GM23248 (cell line): ENCODE results near the gene LUZP1. TPM values are rescaled to one million over a fixed set of nuclear protein-coding genes. Genes with fewer than 3 reads are reported as not detected.

Source experiments
- DNase-seq: peaks from one replicate; pipeline ENCODE4 v3.0.0-alpha.2; 2015
- H2AFZ ChIP-seq: fragments of 200-600 bp; sonication (generic); 2 replicates; pipeline ENCODE4 v1.6.1; 2016; ENCODE audit warnings: antibody characterized with exemption
- H3F3A ChIP-seq: fragments of 200-600 bp; sonication (generic); 2 replicates; pipeline ENCODE4 v1.6.1; 2016; ENCODE audit warnings: mild to moderate bottlenecking, antibody characterized with exemption, mixed run types; ENCODE audit not compliant: insufficient read depth
- H3K27ac ChIP-seq: fragments of 200-600 bp; sonication (generic); 2 replicates; pipeline ENCODE4 v1.5.1; 2016; ENCODE audit warnings: mild to moderate bottlenecking
- H3K27me3 ChIP-seq: fragments of 200-600 bp; sonication (generic); replicated peaks from 2 replicates; pipeline ENCODE4 v1.6.1; 2016; ENCODE audit warnings: mild to moderate bottlenecking; ENCODE audit not compliant: insufficient read depth
- H3K36me3 ChIP-seq: fragments of 200-600 bp; sonication (generic); 2 replicates; pipeline ENCODE4 v1.6.1; 2016; ENCODE audit warnings: low read depth, mild to moderate bottlenecking
- H3K4me1 ChIP-seq: fragments of 200-600 bp; sonication (generic); 2 replicates; pipeline ENCODE4 v1.6.1; 2016; ENCODE audit warnings: mild to moderate bottlenecking; ENCODE audit not compliant: insufficient read depth
- H3K4me2 ChIP-seq: fragments of 200-600 bp; sonication (generic); one replicate; pipeline ENCODE4 v1.6.1; 2016; ENCODE audit warnings: mild to moderate bottlenecking; ENCODE audit not compliant: unreplicated experiment
- H3K4me3 ChIP-seq: fragments of 200-600 bp; sonication (generic); 2 replicates; pipeline ENCODE4 v1.5.1; 2016; ENCODE audit warnings: mild to moderate bottlenecking
- H3K79me2 ChIP-seq: fragments of 200-600 bp; sonication (generic); 2 replicates; pipeline ENCODE4 v1.6.1; 2016; ENCODE audit warnings: mild to moderate bottlenecking; ENCODE audit not compliant: insufficient read depth
- H3K9ac ChIP-seq: fragments of 200-600 bp; sonication (generic); 2 replicates; pipeline ENCODE4 v1.6.1; 2016; ENCODE audit warnings: mild to moderate bottlenecking
- H3K9me2 ChIP-seq: fragments of 200-600 bp; sonication (generic); 2 replicates; pipeline ENCODE4 v1.6.1; 2016; ENCODE audit warnings: mixed run types, mild to moderate bottlenecking, moderate library complexity; ENCODE audit not compliant: insufficient read depth
- H3K9me3 ChIP-seq: fragments of 200-600 bp; sonication (generic); one replicate; pipeline ENCODE4 v1.6.1; 2017; ENCODE audit warnings: low read depth
- H4K20me1 ChIP-seq: fragments of 200-600 bp; sonication (generic); 2 replicates; pipeline ENCODE4 v1.6.0; 2016; ENCODE audit not compliant: insufficient read depth
- EZH2 ChIP-seq: fragments of 200-600 bp; sonication (generic); IDR thresholded peaks from 2 replicates; pipeline ENCODE4 v1.6.1; 2018; ENCODE audit warnings: antibody characterized with exemption, mild to moderate bottlenecking; ENCODE audit not compliant: insufficient read depth, poor library complexity, severe bottlenecking
- EZH2phosphoT487 ChIP-seq: fragments of 200-600 bp; sonication (generic); IDR thresholded peaks from 2 replicates; pipeline ENCODE4 v1.6.1; 2018; ENCODE audit warnings: antibody characterized with exemption, moderate library complexity, mild to moderate bottlenecking, low read depth; ENCODE audit not compliant: insufficient read depth
- WGBS, 2 experiments: methylation state at CpG; one replicate each; pipeline ENCODE4 v1.1.6; 2015 to 2017; ENCODE audit warnings: low lambda C conversion rate in 2 of 2, low coverage in 1 of 2; ENCODE audit errors: missing lambda C conversion rate in 2 of 2; 5-methylcytosine and 5-hydroxymethylcytosine counted together
- in situ Hi-C: fragments of 300-500 bp; cut with MboI; formaldehyde crosslinking; loops from 2 replicates; pipeline ENCODE4 v1.15.0; 2020
- polyA plus RNA-seq: library from polyadenylated mRNA; unstranded; fragments of >200 nt; fragmentation: Nextera tagmentation; extraction: Ambion mirVana; gene quantifications from 2 replicates; pipeline ENCODE4 v1.2.1, GENCODE V29; 2016
- total RNA-seq: library from RNA; depleted of rRNA; stranded (reverse); fragments of >200 nt; shearing (Covaris generic); gene quantifications from 2 replicates; pipeline ENCODE4 v1.2.3, GENCODE V29; 2014

Gene LUZP1
- total and polyA plus RNA-seq, 2 experiments from 2014 or later = 28.1 to 52.2 TPM

- H3K9ac ChIP-seq = no peak overlapping the region
- in situ Hi-C loops = no loop called here
- H3K27ac ChIP-seq = no peak overlapping the region
- H3F3A ChIP-seq = no peaks in the 10 kb centered on the region
- DNase-seq = no peak
- H2AFZ ChIP-seq = no peak overlapping the region
- H3K4me1 ChIP-seq = no peaks in the 10 kb centered on the region
- no peaks in the 10 kb centered on the region for H3K27me3 ChIP-seq
- H3K4me3 ChIP-seq = no peak overlapping the region
- no peaks in the 10 kb centered on the region for H3K9me3 ChIP-seq
- peaks cover 4% of the 10 kb centered on the region; the same call in 1 of the 2 replicates for H4K20me1 ChIP-seq
- H3K4me2 ChIP-seq = no peak overlapping the region
- H3K9me2 ChIP-seq = no peaks in the 10 kb centered on the region
- H3K36me3 ChIP-seq = 0 out of 2 replicates have a peak, but pooled peaks cover 5% of the 10 kb centered on the region
- WGBS, 2 experiments = 97 to 98% methylated on average over 3 of the region's 3 CpGs
- TF ChIP-seq EZH2phosphoT487 (no peak), EZH2 (no peak)
- peaks cover 96% of the 10 kb centered on the region for H3K79me2 ChIP-seq
Observed at GRCh38 chr1:23044035-23044434, 124.6 kb downstream of the LUZP1 start.

DNA sequence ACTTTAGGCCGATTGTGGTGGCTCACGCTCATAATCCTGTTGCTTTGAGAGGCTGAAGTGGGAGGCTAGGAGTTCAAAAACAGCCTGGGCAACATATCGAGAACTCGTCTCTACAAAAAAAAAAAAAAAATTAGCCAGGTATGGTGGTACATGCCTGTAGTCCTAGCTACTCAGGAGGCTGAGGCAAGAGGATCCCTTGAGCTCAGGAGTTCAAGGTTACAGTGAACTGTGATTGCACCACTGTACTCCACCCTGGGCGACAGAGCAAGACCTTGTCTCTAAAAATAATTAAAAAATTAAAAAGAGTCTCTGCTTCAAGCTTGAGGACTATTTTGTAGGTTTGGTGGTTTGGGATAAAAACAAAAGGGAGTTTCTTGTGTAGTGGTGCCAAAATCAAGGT, 128.1 kb downstream of the LUZP1 start:
- H3K27me3 ChIP-seq = no peaks in the 10 kb centered on the region
- H3K9ac ChIP-seq = no peak overlapping the region
- H3K79me2 ChIP-seq = peaks cover 98% of the 10 kb centered on the region
- TF ChIP-seq EZH2phosphoT487 (no peak), EZH2 (no peak)
- no peaks in the 10 kb centered on the region for H3F3A ChIP-seq
- H2AFZ ChIP-seq = no peak overlapping the region
- 95 to 96% methylated on average over 5 of the region's 5 CpGs for WGBS, 2 experiments
- no peaks in the 10 kb centered on the region for H3K9me3 ChIP-seq
- H4K20me1 ChIP-seq = peaks cover 4% of the 10 kb centered on the region; the same call in 1 of the 2 replicates
- H3K36me3 ChIP-seq = 0 out of 2 replicates have a peak, but pooled peaks cover 2% of the 10 kb centered on the region
- in situ Hi-C loops = no loop called here
- peaks cover 4% of the 10 kb centered on the region; the same call in 1 of the 2 replicates for H3K4me1 ChIP-seq
- DNase-seq = no peak
- H3K4me2 ChIP-seq = no peak overlapping the region
- H3K27ac ChIP-seq = no peak overlapping the region
- H3K4me3 ChIP-seq = no peak overlapping the region
- H3K9me2 ChIP-seq = no peaks in the 10 kb centered on the region

DNA sequence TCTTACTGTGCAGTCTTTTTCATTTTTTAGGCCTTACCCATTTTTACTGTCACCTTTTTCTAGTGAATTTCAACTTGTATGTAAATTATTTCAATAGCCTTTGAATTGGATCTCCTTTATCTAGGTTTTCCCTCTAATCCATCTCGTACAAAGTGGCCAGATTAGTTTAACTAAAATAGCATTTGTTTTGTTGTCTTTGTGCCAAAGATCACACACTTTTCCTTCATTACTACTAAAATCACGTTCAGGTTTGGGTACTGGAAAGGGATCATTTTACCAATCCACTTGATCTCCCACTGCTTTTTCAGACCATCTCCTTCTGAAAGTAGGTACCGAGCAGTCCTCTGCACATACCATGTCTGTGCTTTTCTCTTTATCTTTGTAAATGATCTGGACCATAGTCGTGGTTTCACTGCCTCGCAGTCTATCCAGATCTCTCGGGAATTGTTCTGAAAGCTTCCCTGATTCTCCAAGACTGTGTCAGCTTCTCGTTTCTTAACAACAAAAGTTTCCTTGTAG, 129.3 kb downstream of the LUZP1 start:
- H4K20me1 ChIP-seq = peaks cover 4% of the 10 kb centered on the region; the same call in 1 of the 2 replicates
- in situ Hi-C loops = no loop called here
- DNase-seq = no peak
- no peaks in the 10 kb centered on the region for H3K27me3 ChIP-seq
- H3K4me2 ChIP-seq = no peak overlapping the region
- 83 to 87% methylated on average over 7 of the region's 7 CpGs for WGBS, 2 experiments
- H3K79me2 ChIP-seq = peaks cover 98% of the 10 kb centered on the region
- H3K9me3 ChIP-seq = no peaks in the 10 kb centered on the region
- no peaks in the 10 kb centered on the region for H3K9me2 ChIP-seq
- no peaks in the 10 kb centered on the region for H3K36me3 ChIP-seq
- no peaks in the 10 kb centered on the region for H3F3A ChIP-seq
- H2AFZ ChIP-seq = no peak overlapping the region
- H3K27ac ChIP-seq = no peak overlapping the region
- H3K4me1 ChIP-seq = peaks cover 4% of the 10 kb centered on the region; the same call in 1 of the 2 replicates
- TF ChIP-seq EZH2 (no peak), EZH2phosphoT487 (no peak)
- H3K4me3 ChIP-seq = no peak overlapping the region
- H3K9ac ChIP-seq = no peak overlapping the region

DNA sequence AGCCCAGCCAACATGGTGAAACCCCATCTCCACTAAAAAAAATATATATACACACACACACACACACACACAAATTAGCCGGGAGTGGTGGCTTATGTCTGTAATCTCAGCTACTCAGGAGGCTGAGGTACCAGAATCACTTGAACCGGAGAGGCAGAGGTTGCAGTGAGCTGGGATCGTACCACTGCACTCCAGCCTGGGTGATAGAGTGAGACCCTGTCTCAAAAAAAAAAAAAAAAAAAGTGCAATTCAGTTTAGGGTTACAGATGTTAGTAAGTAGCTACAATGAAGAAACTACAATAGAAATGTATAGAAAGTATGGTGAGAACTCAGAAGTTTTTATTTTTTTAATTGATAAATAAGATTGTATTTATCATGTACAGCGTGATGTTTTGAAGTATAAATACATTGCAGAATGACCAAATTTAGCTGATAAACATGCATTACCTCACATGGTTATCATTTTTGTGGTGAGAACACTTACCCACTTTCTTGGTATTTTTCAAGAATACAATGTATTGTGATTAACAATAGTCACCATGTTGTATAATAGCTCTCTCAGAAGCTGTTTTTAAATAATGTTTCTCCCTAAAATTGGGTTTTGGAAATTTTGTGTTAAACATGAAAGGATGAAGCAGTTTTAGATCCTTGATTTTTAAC, 131.4 kb downstream of the LUZP1 start:
- Histone ChIP-seq H3K9me2 (no peaks in the 10 kb centered on the region), H3K27ac (no peak overlapping the region), H2AFZ (no peak overlapping the region), H3F3A (no peaks in the 10 kb centered on the region), H3K4me2 (no peak overlapping the region), H3K36me3 (no peaks in the 10 kb centered on the region), H3K4me3 (no peak overlapping the region), H3K9ac (no peak overlapping the region), H4K20me1 (peaks cover 4% of the 10 kb centered on the region; the same call in 1 of the 2 replicates), H3K4me1 (peaks cover 9% of the 10 kb centered on the region; the same call in 1 of the 2 replicates), H3K79me2 (peaks cover 100% of the 10 kb centered on the region), H3K27me3 (no peaks in the 10 kb centered on the region), H3K9me3 (no peaks in the 10 kb centered on the region)
- WGBS, 2 experiments = 97 to 100% methylated on average over 4 of the region's 4 CpGs
- TF ChIP-seq EZH2 (no peak), EZH2phosphoT487 (no peak)
- in situ Hi-C loops = no loop called here
- DNase-seq = peak; percentile 14
